ENCODE data around the gene ABLIM3.
A peak's percentile ranks its signal among the peaks of the same experiment; 100 is the strongest.

ABLIM3 gene

DNA sequence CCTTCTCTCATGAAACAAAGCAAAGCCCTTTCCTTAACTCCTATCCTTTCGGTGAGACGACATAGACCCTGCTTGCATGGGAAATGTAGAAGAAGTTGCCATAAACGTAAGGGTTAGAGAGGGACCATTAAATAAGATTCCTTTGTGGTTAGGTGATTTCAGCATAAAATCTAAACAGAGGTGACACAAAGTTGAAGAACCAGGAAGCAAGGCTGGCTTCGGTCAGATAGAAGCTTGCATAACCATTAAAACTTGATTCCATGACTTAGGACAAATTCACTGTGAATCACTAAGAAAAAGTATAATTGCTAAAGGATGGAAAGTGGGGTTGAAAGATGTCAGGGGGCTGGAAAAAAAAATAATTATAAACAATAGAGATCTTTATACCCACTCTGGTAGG, 30.9 kb upstream of the ABLIM3 start:
- no peak for ATAC-seq
- TF ChIP-seq BACH2 (CRISPR knock-in tag; IDR thresholded peaks at IDR 0.05; ENCODE audit: borderline replicate concordance) (no peak), ZNF8 (CRISPR knock-in tag; IDR thresholded peaks at IDR 0.05) (no peak), ARNTL (CRISPR knock-in tag; IDR thresholded peaks at IDR 0.05; ENCODE audit: borderline replicate concordance, low read depth) (no peak), TSHZ2 (CRISPR knock-in tag; IDR thresholded peaks at IDR 0.05) (no peak), ESRRG (CRISPR knock-in tag; IDR thresholded peaks at IDR 0.05) (no peak), ZFP30 (CRISPR knock-in tag; IDR thresholded peaks at IDR 0.05) (no peak), CREB5 (CRISPR knock-in tag; IDR thresholded peaks at IDR 0.05; ENCODE audit: low read depth) (no peak), PATZ1 (CRISPR knock-in tag; IDR thresholded peaks at IDR 0.05; ENCODE audit: borderline replicate concordance) (no peak), TOX (CRISPR knock-in tag; IDR thresholded peaks at IDR 0.05; ENCODE audit: borderline replicate concordance) (no peak), RARB (CRISPR knock-in tag; IDR thresholded peaks at IDR 0.05) (no peak), TCF4 (CRISPR knock-in tag; IDR thresholded peaks at IDR 0.05; ENCODE audit: borderline replicate concordance) (no peak), ZC3H10 (CRISPR knock-in tag; IDR thresholded peaks at IDR 0.05) (no peak), CSDC2 (CRISPR knock-in tag; IDR thresholded peaks at IDR 0.05) (no peak)

DNA sequence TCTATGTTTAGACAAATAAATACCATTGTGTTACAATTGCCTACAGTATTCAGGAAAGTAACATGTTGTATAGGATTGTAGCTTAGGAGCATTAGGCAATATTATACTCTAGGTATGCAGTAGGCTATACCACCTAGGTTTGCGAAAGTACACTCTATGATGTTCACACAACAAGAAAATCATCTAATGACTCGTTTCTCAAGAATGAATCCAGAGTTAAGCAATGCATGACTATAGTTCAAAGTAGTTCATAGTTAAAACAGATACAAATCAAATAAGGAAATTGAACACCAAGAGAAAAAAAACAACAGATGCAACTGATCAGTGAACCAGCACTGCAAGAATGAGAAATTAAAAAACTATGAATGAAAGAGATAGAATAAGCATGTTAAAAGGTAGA, 27.6 kb upstream of the ABLIM3 start:
- ATAC-seq: peak; percentile 39; the same call in 2 of the 3 replicates
- TF ChIP-seq TSHZ2 (CRISPR knock-in tag; IDR thresholded peaks at IDR 0.05): no peak
- TF ChIP-seq ARNTL (CRISPR knock-in tag; IDR thresholded peaks at IDR 0.05; ENCODE audit: borderline replicate concordance, low read depth): no peak
- TF ChIP-seq PPARA (CRISPR knock-in tag; IDR thresholded peaks at IDR 0.05; ENCODE audit: borderline replicate concordance): no peak

DNA sequence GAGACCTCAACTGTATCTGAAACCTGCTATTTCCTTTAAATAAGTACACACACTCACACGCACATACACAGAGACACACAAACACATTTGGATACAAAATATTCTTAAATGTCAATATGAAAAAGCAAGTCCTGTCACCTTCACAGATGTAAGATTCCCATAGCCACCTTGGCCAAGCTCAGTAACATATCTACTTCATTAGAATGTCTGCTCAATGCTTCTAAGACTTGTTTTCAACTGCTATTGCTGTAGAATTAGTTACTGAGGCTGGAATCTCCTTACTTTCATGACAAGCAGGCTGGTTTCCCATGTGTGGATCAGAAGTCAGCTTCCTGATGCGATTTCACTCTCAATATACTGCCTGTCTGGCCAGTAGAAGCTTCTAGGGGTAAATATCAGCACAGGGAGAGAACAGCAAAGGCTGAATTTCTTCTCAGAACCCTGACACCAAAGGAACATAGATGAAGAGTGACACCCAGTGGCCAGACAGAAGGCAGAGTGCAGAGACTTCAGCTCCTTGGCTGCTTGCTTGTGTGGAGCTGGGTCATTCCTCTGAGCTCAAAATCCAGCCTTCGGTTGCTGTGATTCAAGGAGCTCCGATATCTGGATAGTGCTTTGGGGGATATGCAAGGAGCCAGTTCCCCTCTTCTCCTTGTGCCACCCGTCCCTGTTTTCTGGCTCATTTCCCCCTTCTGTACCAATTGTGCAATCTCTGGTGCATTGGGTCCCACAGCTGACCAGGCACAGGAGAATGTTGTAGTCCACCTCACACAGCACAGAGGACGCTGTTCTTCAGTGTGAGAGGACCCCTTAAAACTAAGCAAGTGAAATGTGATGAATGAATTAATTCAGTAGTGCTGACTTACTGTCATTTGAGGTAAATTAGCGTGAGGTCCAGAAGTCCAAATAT, 26.6 kb upstream of the ABLIM3 start:
- peak; percentile 100 for ATAC-seq
- TF ChIP-seq, protein P1, sequence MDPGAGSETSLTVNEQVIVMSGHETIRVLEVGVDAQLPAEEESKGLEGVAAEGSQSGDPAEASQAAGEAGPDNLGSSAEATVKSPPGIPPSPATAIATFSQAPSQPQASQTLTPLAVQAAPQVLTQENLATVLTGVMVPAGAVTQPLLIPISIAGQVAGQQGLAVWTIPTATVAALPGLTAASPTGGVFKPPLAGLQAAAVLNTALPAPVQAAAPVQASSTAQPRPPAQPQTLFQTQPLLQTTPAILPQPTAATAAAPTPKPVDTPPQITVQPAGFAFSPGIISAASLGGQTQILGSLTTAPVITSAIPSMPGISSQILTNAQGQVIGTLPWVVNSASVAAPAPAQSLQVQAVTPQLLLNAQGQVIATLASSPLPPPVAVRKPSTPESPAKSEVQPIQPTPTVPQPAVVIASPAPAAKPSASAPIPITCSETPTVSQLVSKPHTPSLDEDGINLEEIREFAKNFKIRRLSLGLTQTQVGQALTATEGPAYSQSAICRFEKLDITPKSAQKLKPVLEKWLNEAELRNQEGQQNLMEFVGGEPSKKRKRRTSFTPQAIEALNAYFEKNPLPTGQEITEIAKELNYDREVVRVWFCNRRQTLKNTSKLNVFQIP (CRISPR knock-in tag; IDR thresholded peaks at IDR 0.05; ENCODE audit: borderline replicate concordance, low read depth): no peak
- TF ChIP-seq, protein P2, sequence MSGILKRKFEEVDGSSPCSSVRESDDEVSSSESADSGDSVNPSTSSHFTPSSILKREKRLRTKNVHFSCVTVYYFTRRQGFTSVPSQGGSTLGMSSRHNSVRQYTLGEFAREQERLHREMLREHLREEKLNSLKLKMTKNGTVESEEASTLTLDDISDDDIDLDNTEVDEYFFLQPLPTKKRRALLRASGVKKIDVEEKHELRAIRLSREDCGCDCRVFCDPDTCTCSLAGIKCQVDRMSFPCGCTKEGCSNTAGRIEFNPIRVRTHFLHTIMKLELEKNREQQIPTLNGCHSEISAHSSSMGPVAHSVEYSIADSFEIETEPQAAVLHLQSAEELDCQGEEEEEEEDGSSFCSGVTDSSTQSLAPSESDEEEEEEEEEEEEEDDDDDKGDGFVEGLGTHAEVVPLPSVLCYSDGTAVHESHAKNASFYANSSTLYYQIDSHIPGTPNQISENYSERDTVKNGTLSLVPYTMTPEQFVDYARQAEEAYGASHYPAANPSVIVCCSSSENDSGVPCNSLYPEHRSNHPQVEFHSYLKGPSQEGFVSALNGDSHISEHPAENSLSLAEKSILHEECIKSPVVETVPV (CRISPR knock-in tag; IDR thresholded peaks at IDR 0.05): no peak
- TF ChIP-seq TCF4 (CRISPR knock-in tag; IDR thresholded peaks at IDR 0.05; ENCODE audit: borderline replicate concordance) (no peak), PPARA (CRISPR knock-in tag; IDR thresholded peaks at IDR 0.05; ENCODE audit: borderline replicate concordance) (no peak), TOX (CRISPR knock-in tag; IDR thresholded peaks at IDR 0.05; ENCODE audit: borderline replicate concordance) (no peak), OSR1 (CRISPR knock-in tag; IDR thresholded peaks at IDR 0.05) (no peak), ZFP30 (CRISPR knock-in tag; IDR thresholded peaks at IDR 0.05) (no peak), SNAI2 (CRISPR knock-in tag; IDR thresholded peaks at IDR 0.05) (no peak), ESRRG (CRISPR knock-in tag; IDR thresholded peaks at IDR 0.05) (no peak), RARB (CRISPR knock-in tag; IDR thresholded peaks at IDR 0.05) (no peak), ZNF70 (CRISPR knock-in tag; IDR thresholded peaks at IDR 0.05) (no peak)

Measured in SK-N-SH treated with all-trans-retinoic acid at 6 μM for 48 hours (cell line).